GM18520 (cell line): ENCODE results near the gene APP.
"Not testable (repeated sequence)": the region's sequence is repeated elsewhere in the genome, so short reads cannot be mapped to it uniquely, and the experiment has no call there.

Source experiments
- ATAC-seq: cut with Tn5 transposase; IDR thresholded peaks from one replicate; pipeline ENCODE4 v1.9.1; 2021; ENCODE audit not compliant: unreplicated experiment

Gene APP

DNA sequence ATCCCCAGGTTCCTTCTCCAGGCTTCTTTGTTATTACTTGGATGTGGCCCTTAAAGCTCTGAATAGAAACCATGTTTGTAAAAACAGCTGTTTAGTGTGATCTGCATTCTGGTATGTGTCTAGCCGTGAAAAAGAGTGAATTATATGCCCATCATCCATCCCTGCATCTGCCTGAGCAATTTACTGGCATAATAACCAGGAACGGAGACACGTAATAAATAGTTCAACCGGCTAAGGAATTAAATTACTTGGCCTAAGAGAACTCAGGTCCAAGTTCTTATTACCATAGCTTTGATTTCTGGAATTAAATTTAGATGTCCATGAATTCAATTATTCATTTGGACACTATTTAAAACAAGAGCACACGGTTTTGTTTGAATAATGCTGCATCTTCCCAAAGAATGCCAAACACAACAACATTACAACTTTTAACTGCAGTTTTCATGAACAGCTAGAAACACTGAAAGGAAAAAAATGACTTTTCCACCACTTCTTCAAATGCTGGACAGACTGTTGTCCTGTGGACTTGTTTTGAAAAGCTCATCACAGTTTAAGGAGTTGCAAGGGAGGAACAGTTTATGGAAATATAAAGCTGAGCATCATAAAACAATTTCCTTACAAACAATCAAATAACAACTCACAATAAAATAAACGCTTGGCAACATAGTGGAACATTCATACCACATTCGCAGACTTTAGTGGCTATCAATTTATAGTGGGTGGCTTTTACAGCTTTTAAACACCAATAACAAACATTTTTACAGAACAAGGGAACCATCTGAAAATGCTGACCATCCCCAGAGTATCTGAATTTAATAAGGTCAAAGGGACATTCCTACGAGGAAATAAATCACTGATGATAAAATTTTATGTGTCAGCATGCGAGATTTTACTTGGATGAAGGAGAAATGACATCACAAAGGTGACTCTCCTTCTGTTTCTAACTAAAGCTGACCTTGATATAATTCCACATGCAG is 144.7 kb downstream of the APP start:
- ATAC-seq: no peak

GRCh38 chr21:26023406-26023805 is 147.2 kb downstream of the APP start:
- not testable (repeated sequence) for ATAC-seq

DNA sequence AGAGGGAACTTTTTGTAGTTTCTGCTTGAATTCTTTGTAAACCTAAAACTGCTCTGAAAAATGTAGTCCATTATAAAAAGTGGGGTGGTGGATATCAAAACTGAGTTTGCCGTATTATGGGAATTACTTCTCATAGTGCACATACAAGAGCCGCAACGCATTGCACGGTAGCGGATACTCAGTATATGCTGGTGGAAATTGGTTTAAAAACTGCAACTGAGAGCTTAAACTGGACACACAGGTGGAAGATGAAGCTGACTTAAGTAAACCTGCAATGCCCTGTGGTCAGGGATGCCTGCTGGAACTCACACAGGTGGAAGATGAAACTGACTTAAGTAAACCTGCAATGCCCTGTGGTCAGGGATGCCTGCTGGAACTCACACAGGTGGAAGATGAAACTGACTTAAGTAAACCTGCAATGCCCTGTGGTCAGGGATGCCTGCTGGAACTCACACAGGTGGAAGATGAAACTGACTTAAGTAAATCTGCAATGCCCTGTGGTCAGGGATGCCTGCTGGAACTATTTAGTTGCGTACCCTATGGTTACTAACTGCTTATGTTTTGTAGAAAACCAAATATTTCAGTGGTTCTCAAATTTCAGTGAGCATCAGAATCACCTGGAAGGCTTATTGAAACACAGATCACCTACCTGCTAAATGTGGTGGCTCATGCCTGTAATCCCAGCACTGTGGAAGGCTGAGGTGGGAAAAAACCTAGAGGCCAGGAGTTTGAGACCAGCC is 147.8 kb downstream of the APP start:
- ATAC-seq: not testable (repeated sequence)

- ATAC-seq: no peak
These were observed 150.1 kb downstream of the APP start for GRCh38 chr21:26020510-26020909.

- no peak for ATAC-seq
These were observed 150.5 kb downstream of the APP start for GRCh38 chr21:26020081-26020480.

GRCh38 chr21:26019236-26019635 is 151.3 kb downstream of the APP start:
- no peak for ATAC-seq

DNA sequence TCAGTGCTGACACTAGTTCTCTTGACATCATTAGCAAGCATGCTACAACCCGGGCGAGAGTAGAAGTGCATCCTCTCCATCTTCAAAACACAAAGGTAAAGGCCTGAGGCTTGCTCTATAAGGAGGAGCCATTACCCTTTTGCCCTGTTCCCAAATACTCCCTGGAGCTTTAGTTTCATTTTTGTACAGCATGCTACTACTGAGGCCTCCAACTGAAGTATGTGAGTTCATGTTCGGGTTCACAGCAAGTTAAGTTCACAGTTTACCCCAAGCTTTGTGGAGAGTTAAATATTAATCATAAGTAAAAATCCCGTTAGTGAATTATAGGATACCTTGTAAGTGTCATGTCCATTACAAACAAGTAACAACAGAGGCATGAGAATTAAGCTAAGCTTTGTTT is 156.6 kb downstream of the APP start:
- no peak for ATAC-seq

GRCh38 chr21:26012482-26012881 is 158.1 kb downstream of the APP start:
- ATAC-seq: not testable (repeated sequence)

DNA sequence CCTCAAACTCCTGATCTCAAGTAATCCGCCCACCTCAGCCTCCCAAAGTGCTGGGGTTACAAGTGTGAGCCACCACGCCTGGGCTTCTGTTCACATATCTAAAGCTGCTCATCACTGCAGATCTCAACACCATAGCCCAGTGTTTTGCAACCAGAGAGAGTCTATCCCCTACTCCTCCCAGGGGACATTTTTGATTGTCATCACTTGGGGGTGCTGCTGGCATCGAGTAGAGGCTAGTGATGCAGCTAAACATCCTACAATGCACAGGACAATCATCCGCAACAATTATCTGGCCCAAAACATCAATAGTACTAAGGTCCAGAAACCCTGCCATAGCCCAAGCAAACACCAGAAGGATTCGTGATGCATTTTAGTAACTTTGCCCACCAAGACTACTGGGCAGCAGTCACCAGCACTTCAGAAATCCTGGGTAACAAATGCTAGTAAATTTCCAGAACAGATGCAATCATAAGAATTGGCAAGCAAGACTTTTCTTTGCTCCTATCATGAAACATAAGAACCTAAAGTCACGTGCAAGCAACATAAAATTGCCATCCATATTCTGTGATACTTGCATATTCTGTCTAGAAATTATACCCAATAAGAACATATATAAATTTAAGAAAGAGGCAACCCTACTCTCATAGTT is 159.2 kb downstream of the APP start:
- ATAC-seq: no peak

GRCh38 chr21:26007951-26008498 is 162.5 kb downstream of the APP start:
- ATAC-seq: no peak

DNA sequence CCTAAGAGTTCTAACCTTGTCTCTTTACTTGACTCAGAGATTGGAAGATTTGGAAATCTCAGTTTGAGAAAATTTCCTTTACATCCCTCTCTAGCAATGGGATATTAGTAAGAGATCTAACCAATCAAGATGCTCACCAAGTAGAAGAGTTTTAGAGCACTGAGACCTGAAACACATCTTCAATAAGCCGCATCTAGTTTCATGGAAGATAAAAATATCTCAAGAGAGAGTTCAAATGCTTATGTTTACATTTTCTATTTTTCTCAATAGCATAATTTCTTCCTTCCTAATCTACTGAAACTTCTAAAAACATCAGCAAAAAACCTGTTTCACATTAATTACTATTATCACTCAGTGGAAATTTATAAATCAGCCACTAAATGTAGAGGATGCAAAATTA is 165.1 kb downstream of the APP start:
- ATAC-seq: no peak

- ATAC-seq: no peak
These were observed 167.2 kb downstream of the APP start for GRCh38 chr21:26003404-26003803.

GRCh38 chr21:26001356-26001755 is 169.2 kb downstream of the APP start:
- ATAC-seq: no peak

DNA sequence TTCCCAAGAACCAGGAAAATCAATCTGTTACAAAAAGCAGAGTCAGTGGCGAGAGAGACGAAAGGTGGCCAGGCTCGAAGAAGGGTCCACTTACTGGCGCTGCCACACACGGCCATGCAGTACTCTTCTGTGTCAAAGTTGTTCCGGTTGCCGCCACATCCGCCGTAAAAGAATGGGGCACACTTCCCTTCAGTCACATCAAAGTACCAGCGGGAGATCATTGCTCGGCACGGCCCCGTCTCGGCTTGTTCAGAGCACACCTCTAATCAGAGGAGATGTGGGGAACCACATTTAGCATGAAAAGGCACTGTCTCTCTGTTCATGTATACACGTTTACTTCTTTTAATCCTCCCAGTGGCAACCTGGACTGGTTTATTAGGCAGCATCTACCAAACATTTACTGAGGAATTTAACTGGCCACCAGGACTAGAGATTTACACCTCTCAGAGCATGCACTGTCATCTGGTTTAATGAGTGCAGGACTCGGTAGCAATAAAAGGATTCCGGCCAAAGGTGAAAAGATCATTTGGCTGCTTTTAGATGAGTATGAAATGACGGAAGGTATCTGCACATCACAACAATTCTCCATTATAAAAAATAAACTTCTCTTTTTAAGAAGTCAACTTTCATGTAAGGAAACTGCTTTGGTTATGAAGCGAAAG is 170.5 kb downstream of the APP start:
- no peak for ATAC-seq

- ATAC-seq: no peak
These were observed 172.6 kb downstream of the APP start for GRCh38 chr21:25997788-25998611.

DNA sequence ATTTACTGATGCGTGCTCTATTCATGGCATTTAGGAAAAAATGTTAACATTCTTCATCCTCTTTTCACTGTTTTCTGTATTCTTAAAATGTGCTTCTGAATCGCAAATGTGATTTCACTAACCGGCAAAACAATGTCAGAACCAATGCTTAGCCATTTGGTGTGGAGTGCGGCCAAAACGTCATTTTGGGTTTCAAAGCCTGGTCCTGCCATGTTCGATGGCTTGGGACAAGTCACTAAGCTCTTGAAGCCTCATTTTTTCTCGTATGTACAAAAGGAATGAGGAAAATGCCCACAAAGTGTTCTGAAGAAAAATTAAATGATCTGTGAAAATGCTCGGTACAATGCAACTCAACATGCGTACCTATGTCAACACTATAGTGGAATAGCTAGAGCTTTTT is 175.3 kb downstream of the APP start:
- ATAC-seq: no peak

DNA sequence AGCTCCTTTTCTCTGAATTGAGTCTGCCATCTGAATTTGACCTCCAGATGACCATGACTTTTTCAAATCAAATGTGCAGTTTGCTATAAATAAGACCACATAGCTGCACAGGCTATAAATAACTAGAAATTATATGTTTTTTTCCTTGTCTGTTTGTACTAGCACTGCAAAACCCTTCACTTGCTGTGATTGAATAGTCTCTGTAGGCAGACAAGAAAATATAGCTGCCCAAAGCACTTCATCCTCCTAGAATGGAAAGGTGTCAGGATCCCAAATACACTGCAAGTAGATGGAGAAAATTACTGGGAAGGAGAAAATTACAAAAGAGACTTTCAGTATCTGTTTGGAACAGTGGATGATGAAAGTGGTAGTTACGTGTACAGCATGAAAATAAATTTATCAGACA is 175.8 kb downstream of the APP start:
- no peak for ATAC-seq

DNA sequence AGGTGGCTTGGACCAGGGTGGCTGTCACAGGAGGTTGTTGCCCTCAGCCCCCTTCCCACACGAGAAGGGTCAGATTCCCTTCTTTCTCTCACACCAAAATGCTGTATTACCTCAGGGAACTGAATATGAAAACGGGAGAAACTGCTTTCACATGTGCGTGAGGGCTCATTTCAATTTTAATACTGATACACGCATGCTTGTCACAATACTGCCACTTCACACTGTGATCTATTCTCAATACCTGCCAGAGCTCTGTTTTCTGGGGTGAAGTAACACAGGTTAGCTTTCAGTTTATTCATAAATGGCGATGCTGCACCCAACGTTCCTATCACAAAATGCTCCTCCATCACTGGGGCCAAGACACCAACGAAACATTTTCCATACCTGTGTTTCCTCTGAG is 181.8 kb downstream of the APP start:
- no peak for ATAC-seq

DNA sequence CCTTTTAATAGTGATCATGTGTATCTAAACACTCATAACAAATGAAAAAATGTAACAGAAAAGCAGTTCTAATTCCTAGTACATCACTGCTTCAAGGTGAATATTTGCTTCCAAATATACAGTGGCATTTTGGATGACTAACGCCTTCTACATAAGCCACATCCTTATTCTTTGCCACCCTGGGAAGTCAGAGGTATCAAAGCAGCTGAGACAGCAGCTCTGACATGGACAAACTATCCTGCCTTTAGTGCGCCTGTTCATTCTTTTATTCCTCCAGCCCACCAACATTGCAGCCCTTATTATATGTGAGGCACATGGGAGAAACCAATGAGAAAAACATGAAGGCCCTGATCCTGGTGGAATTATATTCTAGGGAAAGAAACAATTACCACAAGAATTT is 183.0 kb downstream of the APP start:
- ATAC-seq: no peak

GRCh38 chr21:25986928-25987327 is 183.6 kb downstream of the APP start:
- ATAC-seq: no peak
